HG03066 (cell line): Measurements from ENCODE around the gene TRIM38.
"Not testable (repeated sequence)": the region's sequence is repeated elsewhere in the genome, so short reads cannot be mapped to it uniquely, and the experiment has no call there.

ENCODE experiments used
- ATAC-seq: cut with Tn5 transposase; IDR thresholded peaks from one replicate; pipeline ENCODE4 v1.9.1; 2021; ENCODE audit warnings: low read depth; ENCODE audit not compliant: unreplicated experiment

Gene TRIM38

DNA sequence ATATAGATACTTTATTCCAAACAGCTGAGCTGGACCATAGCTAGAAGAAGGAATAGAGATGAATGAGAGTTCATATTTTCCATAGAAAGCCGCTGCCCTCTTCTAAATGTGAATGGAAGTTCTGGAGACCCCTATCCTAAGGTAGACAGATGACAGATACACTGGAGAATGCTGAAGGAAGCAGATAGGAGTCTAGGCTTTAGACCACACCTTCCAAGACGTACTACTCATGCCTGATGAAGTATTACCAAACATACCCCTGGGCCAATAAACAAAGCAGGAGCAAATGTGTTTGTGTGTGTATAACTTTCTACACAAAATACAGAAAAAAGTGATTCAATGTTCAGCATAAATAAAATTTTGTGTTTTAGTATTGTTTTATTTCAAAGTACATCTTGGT, 23.0 kb upstream of the TRIM38 start:
- no peak for ATAC-seq

DNA sequence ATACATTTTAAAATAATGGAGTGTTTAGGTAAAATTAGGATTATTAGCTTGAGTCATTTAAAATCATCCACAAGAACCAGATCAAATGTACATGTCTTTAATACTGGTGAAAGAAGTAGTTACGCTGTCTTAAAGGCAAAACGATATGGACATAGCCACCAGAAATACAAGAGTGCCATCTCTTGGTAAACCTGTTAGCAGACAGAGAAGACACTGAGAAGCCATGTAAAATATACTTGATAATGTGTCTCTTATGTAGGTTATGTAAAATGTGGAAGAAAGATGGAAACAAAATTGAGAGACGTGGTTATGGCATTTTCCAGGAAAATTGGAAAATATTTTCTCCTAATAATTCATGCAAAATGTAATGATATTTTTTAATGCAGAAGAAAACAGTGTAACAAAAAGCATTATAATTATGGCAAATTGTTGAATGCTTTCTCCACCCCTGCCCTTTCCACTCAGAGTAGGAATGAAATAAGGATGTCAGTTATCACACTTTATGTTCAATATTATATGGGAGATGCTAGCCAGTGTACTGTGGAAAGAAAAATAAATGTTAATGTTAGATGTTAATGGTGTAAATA, 19.9 kb upstream of the TRIM38 start:
- ATAC-seq, result no peak

DNA sequence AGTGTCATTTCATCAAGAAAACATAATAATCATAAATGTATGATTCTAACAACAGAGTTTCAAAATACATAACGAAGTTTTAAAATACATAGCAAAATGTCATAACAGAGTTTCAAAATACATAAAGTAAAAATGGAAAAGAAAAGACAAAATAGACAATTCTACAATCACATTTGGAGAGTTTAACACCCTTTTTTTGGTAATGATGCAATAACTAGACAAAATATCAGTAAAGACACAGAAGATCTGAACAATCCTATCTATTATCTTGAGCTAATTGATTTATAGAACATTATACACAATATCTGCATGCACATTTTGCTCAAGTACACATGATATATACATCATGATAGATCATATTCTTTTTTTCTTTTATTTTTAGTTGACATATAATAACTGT, 18.7 kb upstream of the TRIM38 start:
- no peak for ATAC-seq

DNA sequence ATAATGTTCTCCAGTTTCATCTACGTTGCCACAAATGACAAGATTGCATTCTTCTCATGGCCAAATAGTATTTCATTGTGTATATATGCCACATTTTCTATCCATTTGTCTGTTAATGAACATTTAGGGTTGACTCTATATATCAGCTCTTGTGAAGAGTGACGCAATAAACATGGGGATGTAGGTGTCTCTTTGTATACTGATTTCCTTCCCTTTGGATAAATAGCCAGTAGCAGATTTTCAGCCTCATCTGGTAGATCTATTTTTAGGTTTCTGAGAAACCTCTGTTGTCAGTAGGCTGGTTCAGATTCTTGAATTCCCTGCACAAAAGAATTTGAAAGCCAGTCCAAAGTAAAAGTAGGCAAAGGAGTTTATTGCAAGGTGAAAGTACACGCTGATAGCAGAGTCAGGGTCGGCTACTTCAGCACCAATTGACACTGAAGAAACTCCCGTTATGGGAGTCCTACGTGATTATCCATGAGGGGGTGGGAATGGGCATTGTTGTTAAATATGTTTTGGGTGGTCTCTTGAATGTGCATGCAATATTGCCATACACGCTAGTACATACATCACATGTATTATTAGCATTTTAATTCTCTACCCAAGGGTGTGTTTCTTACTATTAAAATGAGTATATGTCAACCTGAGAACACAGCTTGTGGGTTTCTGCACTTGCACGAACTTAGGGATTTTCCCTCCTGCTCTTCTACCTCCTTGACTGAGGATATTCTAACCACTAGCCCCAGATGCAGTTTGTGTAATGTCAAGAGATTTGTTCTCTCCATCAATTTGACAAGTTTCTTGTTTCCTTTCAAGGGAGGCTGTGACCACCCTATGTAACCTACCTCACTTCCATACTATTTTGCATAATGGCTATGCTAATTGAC, 17.7 kb upstream of the TRIM38 start:
- ATAC-seq, result peak; percentile 85

DNA sequence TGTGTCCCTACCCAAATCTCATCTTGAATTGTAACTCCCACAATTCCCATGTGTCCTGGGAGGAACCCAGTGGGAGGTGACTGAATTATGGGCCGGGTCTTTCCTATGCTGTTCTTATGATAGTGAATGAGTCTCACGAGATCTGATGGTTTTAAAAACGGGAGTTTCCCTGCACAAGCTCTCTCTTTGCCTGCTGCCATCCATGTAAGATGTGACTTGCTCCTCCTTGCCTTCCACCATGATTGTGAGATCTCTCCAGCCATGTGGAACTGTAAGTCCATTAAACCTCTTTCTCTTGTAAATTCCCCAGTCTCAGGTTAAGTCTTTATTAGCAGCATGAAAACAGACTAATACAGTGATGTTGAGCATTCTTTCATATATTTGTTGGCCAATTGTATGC, 16.9 kb upstream of the TRIM38 start:
- not testable (repeated sequence) for ATAC-seq

DNA sequence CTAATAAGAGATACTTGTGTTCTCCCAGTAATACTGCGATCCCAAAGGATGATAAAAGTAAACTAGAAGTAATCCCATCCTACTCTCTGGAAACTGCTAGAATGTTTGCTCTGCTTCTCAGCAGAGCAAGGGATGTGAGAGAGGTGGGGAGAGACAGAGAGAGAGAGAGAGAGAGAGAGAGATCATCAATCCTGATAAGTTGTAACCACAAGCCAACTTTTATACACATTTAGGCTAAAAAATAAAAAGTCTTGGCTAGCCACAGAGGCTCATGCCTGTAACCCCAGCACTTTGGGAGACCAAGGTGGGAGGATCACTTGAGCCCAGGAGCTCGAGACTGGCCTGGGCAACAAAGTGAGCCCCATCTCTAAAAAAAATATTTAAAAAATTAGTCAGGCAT, 16.0 kb upstream of the TRIM38 start:
- no peak for ATAC-seq

DNA sequence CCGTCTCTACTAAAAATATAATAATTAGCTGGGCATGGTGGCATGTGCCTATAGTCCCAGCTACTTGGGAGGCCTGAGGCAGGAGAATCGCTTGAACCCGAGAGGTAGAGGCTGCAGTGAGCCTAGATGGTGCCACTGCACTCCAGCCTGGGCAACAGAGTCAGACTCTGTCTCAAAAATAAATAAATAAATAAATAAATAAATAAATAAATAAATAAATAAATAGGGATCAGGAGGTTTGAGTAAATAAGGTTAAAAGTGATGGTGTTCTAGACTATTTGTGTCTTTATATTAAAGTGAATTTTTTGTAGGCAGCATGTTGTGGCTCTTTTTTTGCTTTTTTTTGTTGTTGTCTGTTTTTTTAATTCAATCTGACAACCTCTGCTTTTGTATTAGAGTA, 15.1 kb upstream of the TRIM38 start:
- ATAC-seq, result not testable (repeated sequence)

DNA sequence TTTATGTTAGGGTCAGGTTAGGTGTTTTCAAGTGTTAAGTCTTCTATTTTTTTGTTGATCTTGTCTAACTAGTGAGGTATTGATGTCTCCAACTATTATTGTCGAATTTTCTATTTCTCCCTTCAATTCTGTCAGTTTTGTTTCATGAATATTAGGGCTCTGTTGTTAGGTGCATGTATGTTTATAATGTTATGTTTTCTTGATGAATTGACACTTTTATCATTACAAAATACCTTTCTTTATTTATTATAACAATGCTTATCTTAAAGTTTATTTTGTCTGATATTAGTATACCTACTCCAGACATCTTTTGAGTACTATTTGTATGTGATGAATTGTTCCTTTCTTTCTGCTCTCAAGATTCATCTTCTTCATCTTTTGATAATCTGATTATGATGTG, 12.9 kb upstream of the TRIM38 start:
- no peak for ATAC-seq

DNA sequence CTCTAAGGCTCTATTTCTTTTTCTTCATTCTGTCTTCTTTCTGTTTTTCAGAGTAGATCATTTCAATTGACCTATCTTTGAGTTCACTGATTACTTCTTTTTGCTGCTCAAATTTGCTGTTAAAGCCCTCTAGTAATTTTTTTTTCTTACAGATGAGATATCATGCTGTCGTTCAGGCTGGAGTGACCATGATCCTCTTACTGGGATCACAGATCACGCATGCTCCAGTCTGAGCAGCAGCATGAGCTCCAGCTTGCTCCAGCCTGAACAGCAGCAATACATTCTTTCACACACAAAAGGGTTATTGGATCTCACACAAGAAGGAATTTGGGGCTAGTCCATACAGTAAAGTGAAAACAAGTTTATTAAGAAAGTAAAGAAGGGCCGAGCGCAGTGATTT, 12.3 kb upstream of the TRIM38 start:
- ATAC-seq, result no peak

DNA sequence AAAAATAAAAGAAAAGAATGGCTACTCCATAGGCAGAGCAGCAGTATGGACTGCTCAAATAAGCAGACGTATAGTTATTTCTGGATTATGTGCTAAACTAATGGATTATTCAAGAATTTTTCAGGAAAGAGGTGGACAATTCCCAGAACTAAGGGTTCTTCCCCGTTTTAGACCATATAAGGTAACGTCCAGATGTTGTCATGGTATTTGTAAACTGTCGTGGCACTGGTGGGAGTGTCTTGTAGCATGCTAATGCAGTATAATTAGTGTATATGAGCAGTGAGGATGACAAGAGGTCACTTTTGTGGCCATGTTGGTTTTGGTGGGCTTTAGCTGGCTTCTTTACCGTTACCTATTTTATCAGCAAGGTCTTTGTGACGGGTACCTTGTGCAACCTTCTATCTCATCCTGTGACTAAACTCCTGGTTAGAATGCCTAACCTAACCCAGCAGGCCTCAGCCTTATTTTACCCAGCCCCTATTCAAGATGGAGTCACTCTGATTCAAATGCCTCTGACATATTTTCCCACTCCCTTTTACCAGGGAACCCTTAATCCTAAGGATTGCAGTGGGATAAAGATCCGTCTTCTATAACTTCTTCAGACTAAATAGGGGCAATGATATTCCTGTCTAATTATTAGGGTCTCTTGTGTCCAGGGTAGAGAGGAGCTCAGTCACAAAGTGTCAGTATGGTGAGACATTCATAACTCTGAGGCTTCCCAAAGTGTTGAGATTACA, 11.1 kb upstream of the TRIM38 start:
- ATAC-seq, result no peak

DNA sequence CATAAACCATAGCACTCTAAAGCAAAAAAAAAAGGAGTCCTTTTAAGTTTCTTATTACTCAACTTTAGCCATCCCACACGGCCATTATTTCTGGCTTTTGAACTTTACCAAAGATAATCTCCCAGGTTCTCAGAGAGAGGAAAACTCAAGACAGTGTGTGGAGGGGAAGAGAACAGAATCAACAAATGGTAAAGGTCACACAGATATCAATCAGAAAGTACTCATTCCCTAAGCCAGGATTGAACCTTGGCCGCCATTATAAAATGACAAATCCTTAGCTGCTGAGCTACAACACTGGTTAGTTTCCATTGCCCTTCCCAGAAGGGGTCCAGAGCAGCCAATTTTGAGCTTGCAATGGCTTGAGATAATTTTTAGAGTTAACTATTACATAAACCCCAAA, 10.1 kb upstream of the TRIM38 start:
- ATAC-seq, result no peak

DNA sequence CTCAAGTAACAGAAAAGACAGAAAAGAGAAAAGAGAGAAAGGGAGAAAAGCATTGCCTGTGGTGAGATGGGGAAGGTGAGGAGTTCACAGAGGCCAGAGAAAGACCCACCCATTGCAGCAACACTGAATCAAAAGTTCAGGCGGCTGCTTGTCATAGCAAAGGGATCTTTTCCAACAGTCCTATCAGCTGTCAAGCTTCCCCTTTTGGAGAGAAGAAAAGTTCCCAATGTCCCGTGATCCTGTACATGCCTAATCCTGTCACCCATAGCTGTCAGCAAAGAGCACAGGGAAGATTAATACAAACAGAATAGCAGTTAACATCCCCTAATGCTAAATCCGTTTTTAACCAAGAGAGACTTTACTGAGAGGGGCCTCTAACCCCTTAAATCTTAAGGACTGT, 8.9 kb upstream of the TRIM38 start:
- no peak for ATAC-seq

DNA sequence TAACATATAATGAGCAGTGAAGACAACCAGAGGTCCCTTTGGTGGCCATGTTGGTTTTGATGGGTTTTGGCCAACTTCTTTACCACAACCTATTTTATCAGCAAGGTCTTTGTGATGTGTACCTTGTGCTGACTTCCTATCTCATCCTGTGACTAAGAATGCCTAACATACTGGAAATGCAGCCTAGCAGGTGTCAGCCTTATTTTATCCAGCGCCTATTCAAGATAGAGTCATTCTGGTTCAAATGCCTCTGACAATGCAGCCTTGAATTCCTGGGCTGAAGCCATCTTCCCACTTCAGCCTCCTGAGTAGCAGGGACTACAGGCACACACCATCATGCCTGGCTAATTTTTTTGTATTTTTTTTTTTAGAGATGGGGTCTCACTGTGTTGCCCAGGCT, 7.8 kb upstream of the TRIM38 start:
- no peak for ATAC-seq

DNA sequence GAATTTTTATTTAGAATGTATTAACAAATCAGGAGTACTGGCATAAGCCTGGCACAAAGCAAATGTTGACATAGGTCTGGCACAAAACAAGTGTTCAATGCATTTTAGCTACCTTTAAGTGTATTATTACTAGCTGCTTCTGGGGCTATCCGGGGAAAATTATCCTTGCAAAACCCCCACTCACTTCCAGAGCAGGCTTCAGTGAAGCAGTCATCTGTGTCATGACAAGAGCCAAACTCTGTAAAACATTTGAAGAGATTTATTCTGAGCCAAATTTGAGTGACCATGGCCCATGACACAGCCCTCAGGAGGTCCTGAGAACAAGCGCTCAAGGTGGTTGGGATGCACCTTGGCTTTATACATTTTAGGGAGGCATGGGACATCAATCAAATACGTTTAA, 6.4 kb upstream of the TRIM38 start:
- no peak for ATAC-seq

DNA sequence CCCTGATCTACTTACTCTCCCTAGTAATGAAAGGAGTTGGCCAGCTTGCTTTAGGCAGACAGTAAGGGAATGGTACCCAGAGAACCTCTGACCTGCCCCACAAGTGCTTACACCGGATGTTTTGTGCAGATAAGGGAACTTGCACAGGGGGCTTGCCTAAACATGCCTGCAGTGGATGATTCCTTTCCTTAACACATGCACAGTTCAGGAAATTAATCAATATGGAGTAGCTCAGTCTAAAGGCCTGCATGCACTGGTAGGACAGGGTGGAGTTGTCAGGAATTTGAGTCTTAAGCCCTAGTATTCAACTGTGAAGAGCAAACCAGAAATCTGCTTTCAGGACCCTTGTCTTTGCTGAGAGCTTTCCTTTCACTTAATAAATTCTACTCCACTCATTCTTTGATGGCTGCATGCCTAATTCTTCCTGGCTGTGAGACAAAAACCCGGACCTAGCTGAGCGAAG, 3.9 kb upstream of the TRIM38 start:
- no peak for ATAC-seq

DNA sequence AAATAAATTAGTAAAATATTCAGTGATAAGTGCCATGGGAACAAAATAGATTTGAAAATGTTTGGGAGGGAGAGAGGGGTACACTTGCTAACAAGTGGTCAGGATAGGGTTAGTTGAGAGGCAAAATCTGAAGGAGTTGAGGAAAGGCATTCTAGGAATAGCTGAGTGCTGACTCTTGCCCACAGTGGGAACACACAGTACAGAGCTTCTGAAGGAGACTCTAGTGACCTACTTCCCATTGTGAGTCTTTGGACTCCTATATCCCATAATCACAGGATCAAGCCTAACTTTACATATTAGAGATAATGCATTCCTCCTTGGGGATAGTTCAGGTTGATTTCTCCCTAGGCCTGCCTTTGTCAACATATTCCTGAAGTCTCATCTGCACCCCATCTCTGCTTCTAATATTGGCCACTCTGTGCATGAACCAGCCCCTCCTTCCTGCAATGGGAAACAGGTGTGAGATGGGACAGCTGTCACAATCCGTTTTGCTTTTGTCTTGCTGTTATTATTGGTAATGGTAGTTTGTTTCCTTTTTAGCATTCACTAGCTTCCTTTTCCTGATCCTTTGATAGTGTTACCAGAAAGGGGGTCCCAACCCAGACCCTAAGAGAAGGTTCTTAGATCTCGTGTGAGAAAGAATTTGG, 2.6 kb upstream of the TRIM38 start:
- no peak for ATAC-seq

DNA sequence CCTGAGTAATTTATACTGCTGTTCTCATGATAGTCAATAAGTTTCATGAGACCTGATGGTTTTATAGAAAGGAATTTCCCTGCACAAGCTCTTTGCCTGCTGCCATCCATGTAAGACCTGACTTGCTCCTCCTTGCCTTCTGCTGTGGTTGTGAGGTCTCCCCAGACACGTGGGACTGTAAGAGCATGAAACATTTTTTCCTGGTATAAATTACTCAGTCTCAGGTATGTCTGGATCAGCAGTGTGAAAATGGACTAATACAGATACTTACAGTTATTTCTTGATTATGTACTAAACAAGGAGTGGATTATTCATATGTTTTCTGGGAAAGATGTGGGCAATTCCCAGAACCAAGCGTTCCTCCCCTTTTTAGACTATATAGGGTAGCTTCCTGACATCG, 1.9 kb upstream of the TRIM38 start:
- ATAC-seq, result no peak

DNA sequence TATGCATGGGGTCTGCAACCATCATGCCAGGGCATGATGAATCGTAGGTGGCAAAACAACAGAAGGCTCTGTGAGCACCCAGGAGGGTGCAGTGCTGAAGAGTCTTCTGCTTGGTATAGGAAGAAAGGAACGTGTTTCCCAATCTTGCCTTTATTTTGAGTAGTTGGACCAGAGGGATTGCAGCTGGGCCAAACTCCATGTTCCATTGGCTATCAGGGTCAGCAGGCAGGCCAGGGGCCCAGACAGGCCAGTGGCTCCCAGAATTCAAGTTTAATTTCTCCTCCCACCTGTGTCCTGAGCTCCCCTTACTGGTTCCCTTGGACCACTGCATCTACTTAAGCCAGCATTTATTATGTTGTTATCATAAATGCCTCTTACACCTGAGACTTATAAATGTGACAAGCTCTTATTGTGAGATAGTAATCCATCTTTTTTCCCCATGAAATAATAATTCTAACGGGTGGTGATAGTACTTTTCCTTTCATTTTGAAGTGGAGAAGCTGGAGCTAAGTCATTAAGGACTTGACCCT, 918 bp upstream of the TRIM38 start:
- no peak for ATAC-seq

DNA sequence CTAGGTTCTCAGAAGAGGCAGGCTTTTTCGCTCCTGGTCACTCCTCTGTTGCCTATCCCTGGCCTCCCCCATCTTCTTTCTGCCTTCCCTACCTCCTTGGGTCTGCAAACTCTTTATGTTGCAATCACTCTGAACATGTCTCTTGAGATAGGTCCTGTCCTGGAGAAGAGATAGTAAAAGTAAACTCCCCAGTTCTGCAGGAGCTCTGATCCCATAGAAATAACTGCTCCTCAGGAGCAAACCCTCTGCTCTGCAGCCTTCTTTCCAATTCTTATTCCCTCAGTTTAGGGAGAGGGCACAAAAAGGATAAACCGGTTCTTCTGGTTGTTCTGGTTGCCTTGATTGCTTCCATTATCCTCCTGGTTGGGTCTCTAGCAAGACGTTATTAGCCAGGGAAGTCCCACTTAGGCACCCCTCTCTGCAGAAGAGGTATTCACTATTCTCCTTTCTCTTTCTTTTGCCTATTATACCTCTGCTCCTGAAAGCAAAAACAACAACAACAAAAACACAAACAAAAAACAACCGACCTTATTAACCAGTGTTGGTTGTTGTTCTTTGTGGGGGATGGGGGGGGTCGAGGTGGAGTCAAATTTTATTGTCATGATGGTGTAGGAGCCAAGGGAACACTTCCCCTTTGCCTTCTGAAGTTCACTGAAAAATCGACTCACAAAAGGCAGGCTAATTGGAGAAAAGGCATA, 973 bp downstream of the TRIM38 start:
- no peak for ATAC-seq

DNA sequence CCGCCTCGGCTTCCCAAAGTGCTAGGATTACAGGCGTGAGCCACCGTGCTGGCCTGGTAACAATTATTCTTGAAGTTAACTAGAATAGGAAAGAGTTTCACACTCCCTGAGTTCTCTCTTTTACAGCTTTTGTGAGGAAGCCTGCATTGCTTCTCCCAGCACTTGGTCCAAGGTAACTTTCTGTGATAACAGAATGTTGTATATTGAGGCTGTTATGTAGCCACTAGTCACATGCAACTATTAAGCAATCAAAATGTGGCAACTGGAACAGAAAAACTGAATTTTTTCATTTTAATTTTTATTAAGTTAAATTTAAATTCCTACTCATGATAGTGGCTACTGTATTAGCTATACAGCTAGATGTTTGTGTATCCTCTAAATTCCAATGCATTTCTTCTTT, 2.5 kb downstream of the TRIM38 start:
- no peak for ATAC-seq
